Medulla oblongata (tissue), 1 donor: ENCODE results near the gene NFE2.
"Not testable (repeated sequence)": the region's sequence is repeated elsewhere in the genome, so short reads cannot be mapped to it uniquely, and the experiment has no call there.

Source experiments
- DNase-seq: peaks from one replicate; pipeline ENCODE4 v3.0.0-alpha.2; 2015; ENCODE audit errors: extremely low spot score

Gene NFE2

DNA sequence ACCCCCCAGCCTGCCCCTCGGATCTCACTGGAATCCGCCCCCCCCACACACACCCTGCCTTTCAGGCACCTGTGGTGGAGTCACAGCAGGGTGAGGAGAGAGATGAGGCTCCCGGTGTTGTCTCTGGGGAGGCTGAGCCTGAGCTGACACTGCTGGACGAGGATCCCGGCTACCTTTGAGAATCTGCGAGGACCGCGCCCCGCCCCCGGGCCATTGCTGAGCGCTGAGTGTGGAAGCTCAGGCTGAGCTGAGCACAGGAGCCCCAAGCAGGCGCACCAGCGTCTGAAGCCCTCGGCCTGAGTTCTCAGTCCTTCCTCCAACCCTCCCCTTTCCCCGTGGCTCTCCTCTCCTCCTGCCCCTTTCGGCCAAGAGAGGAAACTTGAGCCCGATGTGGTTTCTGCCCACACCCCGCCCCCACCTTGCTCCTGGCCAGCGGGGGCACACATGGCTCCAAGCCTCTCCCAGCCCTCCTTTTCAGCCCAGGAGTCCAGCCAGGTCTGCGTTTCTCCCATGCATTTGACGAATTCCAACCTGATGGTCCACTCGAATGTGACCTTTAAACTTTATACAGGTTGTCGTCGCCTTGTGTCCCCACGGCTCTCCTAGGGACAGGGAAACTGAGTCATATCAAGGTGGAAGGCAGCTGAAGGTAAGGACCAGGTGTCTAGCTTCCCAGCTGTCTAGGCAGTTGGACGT is at the start of gene NFE2:
NFE2 (minus strand) TSS at position 284 of the 696 bp plus-strand sequence. CDS start 5,767 bp downstream, outside the sequence.
- DNase-seq = peak; percentile 31

DNA sequence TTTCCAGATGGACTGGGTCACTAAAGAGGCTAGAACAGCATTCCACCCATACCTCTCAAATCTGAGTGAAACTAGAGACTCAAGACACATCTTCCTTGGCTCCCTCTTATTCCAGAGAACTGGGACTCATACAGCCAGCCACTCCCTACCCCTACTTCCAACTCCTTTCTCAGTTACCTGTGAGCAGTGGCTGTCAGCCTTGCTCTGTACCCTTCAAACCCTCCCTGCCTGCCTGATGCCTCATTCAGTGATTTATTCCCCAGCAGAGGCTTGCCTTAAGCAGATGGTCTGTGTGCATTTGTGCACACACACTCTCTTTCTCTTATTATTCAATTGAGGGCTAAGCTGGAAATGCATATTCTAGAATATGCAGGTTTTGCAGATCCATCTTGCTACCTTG is 48.9 kb upstream of the NFE2 start:
- DNase-seq = no peak

DNA sequence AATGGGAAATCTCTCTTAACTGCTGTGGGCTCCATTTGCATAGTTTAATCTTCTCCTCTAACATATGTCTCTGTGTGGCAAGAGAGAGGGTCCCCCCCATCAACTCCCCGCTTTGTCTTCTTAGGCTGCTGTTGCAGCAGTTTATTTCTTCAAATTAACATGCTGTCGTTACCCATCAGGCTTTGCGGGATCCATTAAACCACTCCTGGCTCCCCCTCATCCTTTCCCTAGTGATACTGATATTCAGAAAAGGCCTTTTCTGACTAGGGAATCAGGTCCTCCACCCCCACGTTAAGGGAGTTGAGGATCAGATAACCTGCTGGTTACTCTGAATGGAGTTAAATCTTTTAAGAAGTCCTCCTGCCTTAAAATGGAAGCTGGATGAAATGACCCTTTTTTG is 48.2 kb upstream of the NFE2 start:
- no peak for DNase-seq

DNA sequence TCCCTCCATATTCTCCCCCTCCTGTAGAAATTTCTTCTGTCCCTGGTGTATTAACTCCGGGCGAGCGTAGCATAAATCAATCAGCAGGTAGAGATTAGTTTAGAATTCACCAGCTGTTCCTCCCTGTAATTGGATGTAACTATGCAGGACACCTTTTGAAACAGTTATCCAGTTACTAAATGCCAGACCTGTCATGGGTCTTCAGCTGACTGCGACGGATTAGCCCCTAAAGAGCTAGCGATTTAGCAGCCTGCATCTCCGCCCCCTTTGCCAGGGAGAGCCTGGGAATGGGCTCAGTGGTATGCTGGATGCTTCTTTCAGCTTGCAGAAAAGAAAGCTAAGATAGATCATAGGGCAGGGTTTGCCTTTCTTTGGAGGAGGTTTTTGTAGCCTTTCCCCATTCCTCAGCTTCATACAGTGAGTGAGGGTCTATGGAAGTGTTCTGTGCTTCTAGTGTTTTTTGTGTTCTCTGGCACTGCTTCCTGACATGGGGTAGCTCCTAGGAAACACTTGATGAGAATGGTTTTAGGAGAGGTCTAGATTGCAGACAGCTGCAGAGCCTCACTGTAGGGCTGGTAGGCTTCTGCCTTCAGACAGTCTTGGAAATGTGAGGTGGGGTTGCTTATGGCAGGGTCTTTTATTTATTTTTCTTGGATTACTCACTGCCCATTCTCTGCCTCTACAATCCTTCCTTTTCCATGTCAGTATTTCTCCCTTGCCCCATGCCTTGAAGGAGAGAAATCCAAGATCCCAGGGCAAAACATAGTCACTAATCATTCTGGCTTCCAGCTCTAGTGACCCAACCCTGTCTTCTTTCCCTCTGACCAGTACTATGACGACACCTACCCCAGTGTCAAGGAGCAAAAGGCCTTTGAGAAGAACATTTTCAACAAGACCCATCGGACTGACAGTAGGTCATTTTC is 40.8 kb upstream of the NFE2 start:
- DNase-seq = no peak

DNA sequence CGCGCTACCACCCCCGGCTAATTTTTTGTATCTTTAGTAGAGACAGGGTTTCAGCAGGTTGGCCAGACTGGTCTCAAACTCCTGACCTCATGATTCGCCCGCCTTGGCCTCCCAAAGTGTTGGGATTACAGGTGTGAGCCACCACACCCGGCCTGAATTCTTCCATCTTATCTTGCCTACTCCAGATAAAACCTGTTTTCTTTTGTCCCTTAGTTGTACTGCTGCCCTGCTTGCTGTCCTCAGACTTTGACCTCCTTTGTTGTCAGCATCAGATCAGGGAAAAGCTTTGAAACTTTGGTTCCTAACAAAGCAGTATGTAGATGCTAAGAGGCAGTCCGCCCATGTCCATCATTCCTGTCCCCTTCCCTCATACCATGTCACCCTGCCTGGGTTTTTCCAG is 40.0 kb upstream of the NFE2 start:
- no peak for DNase-seq

DNA sequence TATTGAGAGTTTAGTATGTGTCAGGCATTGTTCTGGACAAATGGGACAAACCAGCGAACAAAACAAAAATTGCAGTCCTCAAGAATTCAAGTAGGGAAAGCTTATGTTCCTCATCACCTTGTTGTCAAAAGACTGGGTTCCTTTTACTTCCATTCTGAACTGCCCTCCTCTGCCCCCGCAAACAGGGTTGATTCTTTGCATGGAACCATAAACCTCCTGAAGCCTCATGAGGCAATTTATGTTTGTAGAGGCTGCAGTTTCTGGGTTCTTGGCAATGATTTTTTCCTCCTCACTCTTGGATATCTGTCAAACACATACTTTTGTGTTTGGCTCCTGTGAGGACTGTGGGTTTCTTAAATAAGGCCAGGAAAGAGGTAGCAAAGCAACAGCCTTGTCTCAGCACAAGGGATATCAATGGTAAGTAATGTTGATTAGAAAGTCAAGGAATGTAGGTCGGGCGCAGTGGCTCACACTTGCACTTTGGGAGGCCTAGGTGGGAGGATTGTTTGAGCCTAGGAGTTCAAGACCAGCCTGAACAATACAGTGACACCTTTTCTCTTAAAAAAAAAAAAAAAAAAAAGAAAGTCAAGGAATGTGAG is 38.0 kb upstream of the NFE2 start:
- no peak for DNase-seq

DNA sequence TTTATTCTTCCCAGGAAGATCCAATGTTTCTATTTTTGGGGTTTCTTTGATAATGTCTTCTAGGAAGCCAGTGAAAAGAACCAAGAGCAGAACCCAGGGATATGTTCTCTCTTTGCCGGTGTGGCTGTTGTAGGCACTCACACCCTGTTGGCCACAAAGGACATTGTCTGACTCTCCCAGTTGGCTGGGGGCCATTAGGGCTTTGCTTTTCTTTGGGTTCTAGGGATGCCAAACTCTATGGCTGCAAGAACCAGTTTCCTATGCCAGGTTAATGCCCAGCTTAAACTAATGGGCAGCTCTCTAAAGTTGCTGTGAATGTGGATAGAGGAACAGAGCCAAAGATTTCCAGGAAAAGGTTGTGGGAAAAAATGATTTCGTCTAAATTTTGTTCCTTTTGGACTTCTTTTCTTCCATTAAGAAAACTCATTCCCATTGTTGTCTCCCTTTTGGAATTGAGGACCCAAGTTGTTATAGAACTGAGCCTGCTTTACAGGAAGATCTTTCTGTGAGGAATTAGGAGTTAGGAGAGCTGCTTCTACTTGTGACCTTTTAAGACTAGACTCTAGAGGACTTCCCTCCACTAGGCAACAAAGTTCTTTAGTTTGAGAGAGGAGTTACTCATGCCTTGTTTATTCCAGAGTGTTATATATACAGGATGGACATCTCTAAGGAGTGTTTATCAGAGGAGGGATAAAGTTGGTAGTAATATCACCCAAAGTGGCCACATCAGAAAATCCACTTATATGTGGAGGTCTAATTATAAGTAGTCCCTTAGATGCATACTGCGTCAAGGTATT is 37.2 kb upstream of the NFE2 start:
- DNase-seq = peak; percentile 55

DNA sequence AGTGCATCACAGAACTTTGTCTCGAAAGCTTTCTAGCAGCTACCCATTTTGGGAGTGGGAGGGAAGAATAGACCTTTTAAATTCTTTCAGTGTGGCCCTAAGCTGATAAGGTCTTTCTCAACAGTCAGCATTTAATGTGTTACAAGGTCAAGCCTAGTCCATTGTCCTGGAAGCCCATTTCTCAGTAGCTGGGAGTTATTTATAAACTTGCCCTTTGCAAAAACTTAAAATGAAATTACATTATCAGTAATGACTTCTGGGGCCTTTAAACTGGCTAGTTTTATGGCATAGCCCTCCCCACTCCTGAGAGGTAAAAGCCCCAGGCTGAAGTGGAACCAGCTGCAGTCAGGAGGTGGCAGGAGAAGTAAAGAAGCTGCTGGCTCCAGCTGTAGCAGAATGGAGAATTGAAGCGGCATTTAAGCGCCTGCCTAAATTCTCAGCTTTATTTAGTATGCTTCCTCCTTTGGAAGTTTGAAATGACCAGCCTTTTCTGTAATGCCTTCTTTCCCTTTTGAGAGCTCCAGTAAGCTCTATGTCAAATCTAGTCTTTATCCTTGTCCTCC is 36.5 kb upstream of the NFE2 start:
- peak; percentile 71 for DNase-seq

DNA sequence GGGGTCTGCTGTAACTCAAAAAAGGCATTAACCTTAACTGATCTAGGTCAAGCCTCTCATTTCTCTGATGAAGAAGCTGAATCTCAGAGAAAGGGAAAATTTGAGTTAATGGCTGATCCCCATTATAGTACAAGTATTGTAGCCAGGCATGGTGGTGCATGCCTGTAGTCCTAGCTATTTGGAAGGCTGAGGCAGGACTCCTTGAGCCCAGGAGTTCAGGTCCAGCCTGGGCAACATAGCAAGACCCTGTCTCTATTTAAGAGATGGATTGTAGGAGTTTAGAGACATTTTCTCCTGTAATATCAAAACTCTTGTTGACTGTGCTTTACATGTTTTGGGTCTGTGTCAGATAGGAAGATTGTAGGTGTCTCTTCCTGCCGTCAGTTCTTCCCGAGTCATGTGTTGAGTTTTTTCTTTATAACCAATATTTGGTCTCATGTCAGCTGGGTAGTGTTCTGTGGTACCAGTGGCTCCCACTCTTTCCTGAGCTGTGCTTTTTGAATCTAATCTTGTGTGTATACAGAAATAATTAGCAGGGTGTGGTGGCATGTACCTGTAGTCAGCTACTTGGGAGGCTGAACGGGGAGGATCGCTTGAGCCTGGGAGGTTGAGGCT is 32.7 kb upstream of the NFE2 start:
- no peak for DNase-seq

DNA sequence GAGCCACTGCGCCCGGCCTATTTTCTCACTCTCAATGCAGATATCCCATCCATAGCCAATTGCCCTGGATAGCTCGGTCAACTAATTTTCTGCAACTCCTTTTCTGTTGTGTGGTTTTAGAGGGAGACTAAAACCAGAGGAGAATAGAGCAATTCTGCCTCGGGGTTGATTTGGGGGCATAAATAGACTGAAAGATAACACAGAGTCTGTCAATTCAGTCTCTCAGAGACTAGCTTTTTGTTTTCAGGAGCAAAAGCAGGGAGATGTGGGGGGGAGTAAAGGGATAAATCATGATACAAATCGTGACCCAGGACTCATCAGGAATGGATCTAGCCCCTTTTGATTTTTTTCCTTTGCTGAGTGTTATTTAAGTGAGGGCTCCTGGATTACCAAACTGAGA is 30.6 kb upstream of the NFE2 start:
- DNase-seq = no peak

DNA sequence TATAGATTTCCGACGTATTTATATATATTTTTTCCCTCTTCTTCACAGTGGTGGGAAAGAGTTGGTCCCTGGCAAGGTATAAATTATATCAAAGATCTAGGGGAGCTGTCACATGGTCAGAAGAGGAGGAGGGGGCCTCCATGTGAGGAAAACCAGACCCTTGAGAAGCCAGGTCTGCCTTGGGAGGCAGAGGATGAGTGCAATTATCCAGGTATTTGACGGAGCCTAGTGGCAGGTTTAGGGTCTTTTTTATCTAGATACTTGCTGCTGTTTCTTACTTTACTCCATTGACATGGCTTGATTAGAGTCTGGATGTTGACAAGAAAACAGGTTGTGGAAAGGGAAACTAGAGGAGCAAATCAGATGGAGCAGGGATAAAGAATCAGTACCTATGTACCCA is 29.6 kb upstream of the NFE2 start:
- DNase-seq = no peak

DNA sequence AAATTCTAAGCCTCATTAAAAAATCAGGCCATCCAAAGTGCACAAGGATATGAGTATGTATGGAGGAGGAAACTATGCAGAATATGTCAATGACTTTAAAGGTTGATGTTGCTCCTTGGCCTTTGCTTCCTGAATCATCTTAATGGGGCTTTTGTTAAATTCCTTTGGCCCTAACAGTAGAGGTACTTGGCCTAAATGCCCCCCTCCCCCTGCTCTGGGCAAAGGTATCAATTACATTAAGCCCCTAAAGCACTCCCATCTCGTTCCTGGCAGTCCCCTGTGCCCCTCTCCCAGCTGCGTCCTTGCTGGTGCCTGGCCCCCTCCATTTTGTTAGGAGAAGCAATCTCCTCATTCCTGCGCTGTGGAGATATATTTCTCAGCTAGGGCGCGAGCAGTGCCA is 28.9 kb upstream of the NFE2 start:
- no peak for DNase-seq

DNA sequence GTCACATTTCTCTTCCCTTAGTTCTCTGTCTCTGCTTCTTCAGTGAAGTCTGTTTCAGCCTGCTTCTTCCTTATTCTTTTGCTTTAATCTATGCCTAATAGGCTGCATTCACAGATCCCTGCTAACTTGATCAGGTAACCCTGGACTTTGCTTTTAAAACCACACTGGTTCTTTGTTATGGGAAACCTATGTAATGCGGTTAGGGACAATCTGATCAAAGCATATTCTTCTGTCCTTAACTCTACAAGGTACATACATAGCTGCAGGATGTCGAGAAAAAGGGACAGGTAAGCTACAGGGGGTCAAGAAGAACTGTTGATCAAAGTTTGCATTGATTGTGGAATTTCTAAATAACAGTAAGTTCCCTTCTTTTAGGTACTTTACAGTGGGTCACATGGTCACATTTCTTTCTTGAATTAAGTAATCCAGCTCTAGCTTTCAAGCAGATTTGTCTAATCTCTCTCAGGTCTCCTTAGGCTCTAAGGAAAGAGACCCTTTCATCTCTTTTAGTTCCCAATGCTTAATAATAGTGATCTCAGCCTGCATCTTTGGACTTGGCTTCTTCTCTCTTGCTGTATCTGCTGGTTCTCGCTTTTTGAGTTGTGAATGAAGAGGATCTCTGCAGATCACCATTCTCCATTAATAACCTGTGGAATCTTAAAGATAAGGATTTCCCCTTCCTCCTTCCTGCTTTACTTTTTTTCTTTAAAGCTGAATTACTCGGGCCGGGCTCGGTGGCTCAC is 28.0 kb upstream of the NFE2 start:
- DNase-seq = no peak

DNA sequence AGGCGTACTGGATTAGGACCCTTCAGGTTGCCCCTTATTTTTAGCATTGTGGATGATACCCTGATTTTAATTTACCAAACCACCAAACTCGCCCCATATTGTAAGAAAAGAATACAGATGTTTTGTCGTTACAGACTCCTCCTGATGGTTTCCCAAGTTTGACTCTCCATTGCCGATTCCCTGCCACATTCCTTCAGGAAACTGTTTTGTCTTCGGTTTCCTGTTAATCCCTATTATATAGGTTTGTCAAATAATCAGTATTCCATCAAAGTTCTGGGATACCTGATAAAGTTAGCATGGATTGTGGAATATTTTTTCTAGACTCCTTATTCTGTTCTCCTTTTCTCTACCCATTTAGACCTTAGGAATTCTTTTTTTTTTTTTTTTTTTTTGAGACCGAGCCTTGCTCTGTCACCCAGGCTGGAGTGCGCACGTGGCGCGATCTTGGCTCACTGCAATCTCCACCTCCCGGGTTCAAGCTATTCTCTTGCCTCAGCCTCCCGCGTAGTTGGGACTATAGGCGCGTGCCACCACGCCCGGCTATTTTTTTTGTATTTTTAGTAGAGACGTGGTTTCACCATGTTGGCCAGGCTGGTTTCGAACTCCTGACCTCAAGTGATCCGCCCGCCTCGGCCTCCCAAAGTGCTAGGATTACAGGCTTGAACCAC is 24.8 kb upstream of the NFE2 start:
- not testable (repeated sequence) for DNase-seq

DNA sequence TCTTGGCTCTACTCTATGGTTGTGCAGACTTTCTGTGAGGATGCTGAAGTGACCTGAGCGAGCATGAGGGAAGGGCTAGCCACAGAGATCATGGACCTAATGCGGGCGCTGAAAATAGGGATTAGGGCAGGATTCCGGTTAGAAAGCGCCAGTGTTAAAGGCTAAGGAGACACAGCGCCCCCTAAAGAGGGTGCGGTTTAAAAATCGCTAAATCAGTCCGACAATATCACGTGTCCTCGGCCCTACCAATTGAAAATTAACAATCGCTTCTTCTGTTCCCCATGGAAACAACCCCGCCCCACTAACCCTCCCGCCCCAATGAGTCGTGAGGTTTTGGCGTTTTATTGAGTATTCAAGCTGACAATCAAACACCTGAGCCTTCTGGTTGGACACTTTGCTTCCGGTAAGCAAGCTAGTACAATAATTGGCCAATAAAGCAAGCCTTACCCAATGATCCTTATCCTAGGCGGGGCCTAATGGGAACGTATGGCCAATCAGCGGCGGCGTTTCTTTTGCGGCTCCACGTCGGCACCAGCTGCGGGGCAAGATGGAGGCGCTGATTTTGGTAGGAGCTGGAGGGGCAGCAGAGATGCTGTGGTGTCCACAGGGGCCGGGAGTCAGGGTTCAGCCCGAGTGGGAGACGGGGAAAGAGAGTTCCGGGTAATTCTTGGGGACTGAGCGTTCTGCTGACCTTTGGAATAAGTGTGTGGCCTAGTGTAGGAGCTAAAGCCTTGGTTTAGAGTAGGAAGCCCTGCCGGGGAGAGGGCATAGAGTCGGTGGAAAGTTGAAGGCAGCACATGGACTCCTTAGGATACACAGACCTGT is 24.0 kb upstream of the NFE2 start, which contains the start of gene COPZ1:
COPZ1 (plus strand) TSS at position 515 of the 825 bp plus-strand sequence; CDS start at position 548, 33 bp downstream.
- DNase-seq = peak; percentile 99

DNA sequence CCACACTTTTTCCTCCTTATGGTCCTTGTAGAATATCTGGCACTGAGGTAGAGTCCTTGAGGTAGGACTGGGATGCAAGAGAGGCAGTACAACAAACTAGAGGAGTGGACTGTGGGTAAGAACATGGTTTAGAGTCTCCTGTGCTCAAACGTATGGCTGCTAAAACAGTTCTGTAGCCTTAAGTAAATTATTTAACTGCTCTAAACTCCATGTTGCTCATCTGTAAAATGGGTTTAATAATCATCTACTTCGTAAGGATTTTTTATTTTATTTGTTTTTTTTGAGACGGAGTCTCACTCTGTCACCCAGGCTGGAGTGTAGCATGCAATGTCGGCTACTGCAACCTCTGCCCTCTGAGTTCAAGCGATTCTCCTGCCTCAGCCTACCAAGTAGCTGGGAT is 20.5 kb upstream of the NFE2 start:
- no peak for DNase-seq

DNA sequence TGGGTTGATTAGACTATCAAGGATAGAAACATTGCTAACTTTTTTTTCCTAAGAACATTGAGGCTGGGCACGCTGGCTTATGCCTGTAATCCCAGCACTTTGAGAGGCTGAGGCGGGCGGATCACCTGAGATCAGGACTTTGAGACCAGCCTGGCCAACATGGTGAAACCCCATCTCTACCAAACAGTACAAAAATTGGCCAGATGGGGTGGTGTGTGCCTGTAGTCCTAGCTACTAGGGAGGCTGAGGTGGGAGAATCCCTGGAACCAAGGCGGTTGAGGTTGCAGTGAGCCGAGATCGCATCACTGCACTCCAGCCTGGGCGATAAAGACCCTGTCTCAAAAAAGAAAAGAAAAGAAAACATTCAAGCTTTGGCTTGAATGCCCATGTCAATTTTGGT is 11.5 kb upstream of the NFE2 start:
- DNase-seq = not testable (repeated sequence)

DNA sequence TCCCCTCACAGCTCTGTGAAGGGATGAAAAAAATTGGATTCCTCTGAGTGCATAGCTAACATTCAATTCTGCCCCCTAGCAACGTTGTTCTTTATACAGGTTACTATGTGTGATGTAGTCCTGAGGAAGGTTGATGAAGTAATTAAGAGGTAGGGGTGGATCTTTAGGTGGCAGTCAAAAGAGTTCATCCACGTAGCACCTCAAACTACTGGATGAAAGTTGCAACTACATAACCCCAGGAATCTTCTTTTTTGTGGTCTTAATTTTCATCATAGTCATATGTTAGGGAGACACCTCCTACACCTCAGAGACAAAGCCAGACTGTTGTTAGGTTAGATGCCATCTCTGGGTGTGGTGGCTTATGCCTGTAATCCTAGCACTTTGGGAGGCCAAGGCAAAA is 10.2 kb upstream of the NFE2 start:
- DNase-seq = no peak
